Neuronal stem cell (in vitro differentiated cells): ENCODE measurements around the gene RAP1GAP2.

ENCODE experiments used
- DNase-seq: peaks from one replicate; pipeline ENCODE4 v3.0.0-alpha.2; 2013; ENCODE audit warnings: low spot score
- H2AFZ ChIP-seq: one replicate; pipeline ENCODE4 v1.6.1; 2013; ENCODE audit warnings: mild to moderate bottlenecking, low read length, inconsistent platforms
- H2AK5ac ChIP-seq: 2 replicates; pipeline ENCODE4 v1.6.1; 2013; ENCODE audit warnings: low read depth, mild to moderate bottlenecking, inconsistent platforms, low read length, moderate library complexity, mixed read lengths
- H2BK120ac ChIP-seq: 2 replicates; pipeline ENCODE4 v1.6.1; 2013; ENCODE audit warnings: low read depth, mild to moderate bottlenecking, inconsistent platforms, low read length, moderate library complexity, mixed read lengths
- H2BK12ac ChIP-seq: one replicate; pipeline ENCODE4 v1.6.1; 2013; ENCODE audit warnings: low read length, inconsistent platforms
- H2BK15ac ChIP-seq: 2 replicates; pipeline ENCODE4 v1.6.1; 2013; ENCODE audit warnings: mild to moderate bottlenecking, low read length, inconsistent platforms, mixed read lengths
- H2BK5ac ChIP-seq: one replicate; pipeline ENCODE4 v1.6.1; 2013; ENCODE audit warnings: inconsistent platforms, mild to moderate bottlenecking, low read length, moderate library complexity
- H3K14ac ChIP-seq: one replicate; pipeline ENCODE4 v1.6.1; 2013; ENCODE audit warnings: low read length, inconsistent platforms
- H3K18ac ChIP-seq: 2 replicates; pipeline ENCODE4 v1.6.1; 2013; ENCODE audit warnings: low read length, inconsistent platforms
- H3K23ac ChIP-seq: 2 replicates; pipeline ENCODE4 v1.6.1; 2013; ENCODE audit warnings: low read depth, mild to moderate bottlenecking, mixed read lengths, low read length, inconsistent platforms; ENCODE audit not compliant: poor library complexity
- H3K27ac ChIP-seq: replicated peaks from 3 replicates; pipeline ENCODE4 v1.5.1; 2013; ENCODE audit warnings: low read length, inconsistent platforms
- H3K27me3 ChIP-seq, 3 experiments: 2 replicates each; pipeline ENCODE4 v1.6.1; 2013; ENCODE audit warnings: low read length in 3 of 3, mild to moderate bottlenecking in 2 of 3, inconsistent platforms in 1 of 3, low read depth in 1 of 3, mixed read lengths in 1 of 3, moderate library complexity in 1 of 3; ENCODE audit not compliant: control insufficient read depth in 3 of 3, insufficient read depth in 3 of 3
- H3K36me3 ChIP-seq, 2 donors: replicated peaks in 1 of 2; 2 replicates each; pipeline ENCODE4 v1.6.1; 2013; ENCODE audit warnings: low read length in 2 of 2; ENCODE audit not compliant: control insufficient read depth in 2 of 2, insufficient read depth in 2 of 2
- H3K4ac ChIP-seq: 2 replicates; pipeline ENCODE4 v1.6.1; 2013; ENCODE audit warnings: inconsistent platforms, mild to moderate bottlenecking, low read length, moderate library complexity
- H3K4me1 ChIP-seq, 2 donors: 1 replicate in 1 of 2; 2 replicates in 1 of 2; pipeline ENCODE4 v1.6.1; 2013; ENCODE audit warnings: low read length in 2 of 2, low read depth in 1 of 2; ENCODE audit not compliant: control insufficient read depth in 2 of 2, insufficient read depth in 1 of 2
- H3K4me2 ChIP-seq: one replicate; pipeline ENCODE4 v1.6.1; 2013; ENCODE audit warnings: mild to moderate bottlenecking, low read length, inconsistent platforms; ENCODE audit not compliant: insufficient read depth, poor library complexity, severe bottlenecking
- H3K4me3 ChIP-seq, 2 donors: 2 replicates each; pipeline ENCODE4 v1.5.1; 2013; ENCODE audit warnings: low read length in 2 of 2, mild to moderate bottlenecking in 2 of 2, inconsistent platforms in 1 of 2, moderate library complexity in 1 of 2
- H3K79me1 ChIP-seq: one replicate; pipeline ENCODE4 v1.6.1; 2013; ENCODE audit warnings: low read depth, mild to moderate bottlenecking, inconsistent platforms, low read length, moderate library complexity
- H3K9ac ChIP-seq: one replicate; pipeline ENCODE4 v1.6.1; 2013; ENCODE audit warnings: mild to moderate bottlenecking, low read depth, low read length, inconsistent platforms; ENCODE audit not compliant: poor library complexity
- H3K9me3 ChIP-seq, 2 donors: replicated peaks in 1 of 2; 2 replicates each; pipeline versions ENCODE3 to v1.6.1; 2013; ENCODE audit warnings: low read length in 2 of 2, mild to moderate bottlenecking in 2 of 2, inconsistent platforms in 1 of 2, low read depth in 1 of 2, mixed read lengths in 1 of 2, moderate library complexity in 1 of 2; ENCODE audit not compliant: control insufficient read depth in 2 of 2, insufficient read depth in 1 of 2
- H4K8ac ChIP-seq: one replicate; pipeline ENCODE4 v1.6.1; 2013; ENCODE audit warnings: low read depth, mild to moderate bottlenecking, inconsistent platforms, low read length, moderate library complexity
- H4K91ac ChIP-seq: one replicate; pipeline ENCODE4 v1.6.1; 2013; ENCODE audit warnings: low read length, low read depth, mild to moderate bottlenecking, inconsistent platforms; ENCODE audit not compliant: poor library complexity
- WGBS, 2 donors: extraction: QIAGEN DNeasy Blood & Tissue Kit; methylation state at CpG; one replicate each; pipeline ENCODE4 v1.1.7; 2013; ENCODE audit warnings: missing lambda C conversion rate in 2 of 2, mixed read lengths in 1 of 2; ENCODE audit not compliant: insufficient read length in 2 of 2, insufficient replicate concordance in 1 of 2; ENCODE audit errors: extremely low coverage in 2 of 2; 5-methylcytosine and 5-hydroxymethylcytosine counted together

The RAP1GAP2 gene

GRCh38 chr17:2801841-2802240 lies 5.6 kb downstream of the RAP1GAP2 start:
- peak overlapping the region; percentile 51 for H2BK12ac ChIP-seq
- no peaks in the 10 kb centered on the region for H3K79me1 ChIP-seq
- H3K27me3 ChIP-seq: peaks cover 0 to 23% (median 2%) of the 10 kb centered on the region in 3 experiments
- no peak overlapping the region for H4K91ac ChIP-seq
- DNase-seq: no peak
- H3K4me2 ChIP-seq: no peak overlapping the region
- H2AK5ac ChIP-seq: no peak overlapping the region
- no peak overlapping the region for H2BK120ac ChIP-seq
- no peak overlapping the region for H3K4ac ChIP-seq
- no peak overlapping the region for H2BK5ac ChIP-seq
- H3K36me3 ChIP-seq: peaks cover 0 to 1% of the 10 kb centered on the region in 2 donors
- no CpG with 5 or more reads among the region's 6 CpGs for WGBS, 2 donors
- peaks cover 0 to 11% of the 10 kb centered on the region in 2 donors for H3K4me1 ChIP-seq
- no peak overlapping the region for H2AFZ ChIP-seq
- H4K8ac ChIP-seq: no peak overlapping the region
- no peak overlapping the region for H3K4me3 ChIP-seq
- H3K14ac ChIP-seq: no peak overlapping the region
- H3K9ac ChIP-seq: no peak overlapping the region
- no peak overlapping the region for H2BK15ac ChIP-seq
- H3K9me3 ChIP-seq: no peaks in the 10 kb centered on the region
- H3K18ac ChIP-seq: no peak overlapping the region
- H3K27ac ChIP-seq: no peak overlapping the region
- H3K23ac ChIP-seq: no peak overlapping the region

DNA sequence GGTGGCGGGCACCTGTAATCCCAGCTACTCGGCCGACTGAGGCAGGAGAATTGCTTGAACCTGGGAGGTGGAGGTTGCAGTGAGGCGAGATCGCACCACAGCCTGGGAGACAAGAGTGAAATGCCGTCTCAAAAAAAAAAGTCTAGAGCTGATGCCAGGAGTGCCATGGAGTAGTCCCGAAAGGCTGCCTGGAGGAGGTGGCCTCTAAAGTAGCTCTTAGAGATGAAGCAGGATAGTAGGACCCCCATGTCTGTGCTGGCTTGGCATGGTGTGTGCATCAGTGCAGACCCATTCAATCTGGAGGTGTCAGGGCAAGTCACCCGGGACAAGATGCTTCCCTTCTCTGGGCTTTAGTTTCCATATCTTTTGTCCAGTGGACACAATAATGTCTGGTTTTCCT lies 6.3 kb downstream of the RAP1GAP2 start:
- no peak overlapping the region for H3K4me2 ChIP-seq
- no peak overlapping the region for H3K14ac ChIP-seq
- H2BK12ac ChIP-seq: no peak overlapping the region
- H3K36me3 ChIP-seq: peaks cover 0 to 1% of the 10 kb centered on the region in 2 donors
- H2BK5ac ChIP-seq: no peak overlapping the region
- no peak overlapping the region for H4K8ac ChIP-seq
- H2AFZ ChIP-seq: no peak overlapping the region
- no peaks in the 10 kb centered on the region for H3K9me3 ChIP-seq
- no CpG with 5 or more reads among the region's 8 CpGs for WGBS, 2 donors
- H3K4me1 ChIP-seq: peaks cover 0 to 14% of the 10 kb centered on the region in 2 donors
- H3K9ac ChIP-seq: no peak overlapping the region
- no peak overlapping the region for H2AK5ac ChIP-seq
- no peak overlapping the region for H3K4me3 ChIP-seq
- no peak for DNase-seq
- no peak overlapping the region for H3K4ac ChIP-seq
- no peak overlapping the region for H3K18ac ChIP-seq
- no peak overlapping the region for H3K27ac ChIP-seq
- peaks cover 0 to 22% (median 2%) of the 10 kb centered on the region in 3 experiments for H3K27me3 ChIP-seq
- no peaks in the 10 kb centered on the region for H3K79me1 ChIP-seq
- H4K91ac ChIP-seq: no peak overlapping the region
- no peak overlapping the region for H2BK120ac ChIP-seq
- H3K23ac ChIP-seq: no peak overlapping the region
- no peak overlapping the region for H2BK15ac ChIP-seq

DNA sequence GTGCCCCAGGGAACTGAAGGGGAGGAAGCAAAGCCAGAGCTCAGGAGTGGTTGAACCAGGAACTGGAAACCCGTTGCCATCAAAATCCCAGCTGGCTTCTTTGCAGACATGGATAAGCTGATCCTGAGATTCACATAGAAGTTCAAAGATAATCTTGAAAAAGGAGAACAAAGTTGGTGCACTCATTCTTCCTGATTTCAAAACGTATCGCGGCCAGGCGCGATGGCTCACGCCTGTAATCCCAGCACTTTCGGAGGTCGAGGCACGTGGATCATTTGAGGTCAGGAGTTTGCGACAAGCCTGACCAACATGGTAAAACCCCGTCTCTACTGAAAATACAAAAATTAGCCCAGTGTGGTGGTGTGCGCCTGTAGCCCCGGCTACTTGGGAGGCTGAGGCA lies 7.1 kb downstream of the RAP1GAP2 start:
- H3K4me3 ChIP-seq: no peak overlapping the region
- H3K9ac ChIP-seq: no peak overlapping the region
- no peak overlapping the region for H2BK12ac ChIP-seq
- WGBS, 2 donors: no CpG with 5 or more reads among the region's 14 CpGs
- no peak overlapping the region for H3K23ac ChIP-seq
- no peak for DNase-seq
- peaks cover 0 to 19% (median 2%) of the 10 kb centered on the region in 3 experiments for H3K27me3 ChIP-seq
- no peaks in the 10 kb centered on the region for H3K9me3 ChIP-seq
- peaks cover 0 to 12% of the 10 kb centered on the region in 2 donors for H3K4me1 ChIP-seq
- H3K36me3 ChIP-seq: peaks cover 0 to 1% of the 10 kb centered on the region in 2 donors
- H4K8ac ChIP-seq: no peak overlapping the region
- no peak overlapping the region for H2BK15ac ChIP-seq
- H2BK5ac ChIP-seq: no peak overlapping the region
- no peak overlapping the region for H2AK5ac ChIP-seq
- no peaks in the 10 kb centered on the region for H3K79me1 ChIP-seq
- H4K91ac ChIP-seq: no peak overlapping the region
- H2BK120ac ChIP-seq: no peak overlapping the region
- no peak overlapping the region for H3K27ac ChIP-seq
- no peak overlapping the region for H3K4me2 ChIP-seq
- H3K14ac ChIP-seq: no peak overlapping the region
- no peak overlapping the region for H3K4ac ChIP-seq
- H2AFZ ChIP-seq: no peak overlapping the region
- H3K18ac ChIP-seq: no peak overlapping the region

DNA sequence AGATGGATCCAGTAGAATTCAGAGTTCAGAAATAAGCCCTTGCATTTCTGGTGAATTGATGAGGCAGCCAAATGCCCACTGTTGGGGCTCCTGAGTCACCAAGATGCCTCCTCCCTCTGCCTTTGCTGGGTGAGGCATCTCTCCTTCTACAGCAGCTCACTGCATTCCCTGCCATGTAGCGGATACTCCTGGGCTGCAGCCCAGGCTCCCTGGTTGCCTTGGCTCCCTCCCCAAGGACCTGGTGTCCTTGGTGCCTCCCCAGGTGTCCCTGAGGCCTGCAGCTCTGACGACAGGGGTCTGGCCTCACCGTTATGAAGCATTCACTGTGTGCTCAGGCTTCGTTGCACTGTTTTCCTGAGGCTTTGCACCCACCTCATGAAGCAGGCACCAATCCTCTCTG lies 7.7 kb downstream of the RAP1GAP2 start:
- DNase-seq: no peak
- H4K8ac ChIP-seq: no peak overlapping the region
- no peak overlapping the region for H4K91ac ChIP-seq
- no peak overlapping the region for H2BK12ac ChIP-seq
- H3K79me1 ChIP-seq: no peaks in the 10 kb centered on the region
- peaks cover 0 to 8% of the 10 kb centered on the region in 2 donors for H3K4me1 ChIP-seq
- H2BK15ac ChIP-seq: no peak overlapping the region
- H3K4me3 ChIP-seq: no peak overlapping the region
- H3K23ac ChIP-seq: no peak overlapping the region
- no peak overlapping the region for H3K14ac ChIP-seq
- no peak overlapping the region for H3K27ac ChIP-seq
- peaks cover 0 to 18% (median 2%) of the 10 kb centered on the region in 3 experiments for H3K27me3 ChIP-seq
- H3K18ac ChIP-seq: no peak overlapping the region
- no peak overlapping the region for H2BK120ac ChIP-seq
- H3K9me3 ChIP-seq: no peaks in the 10 kb centered on the region
- WGBS, 2 donors: no CpG with 5 or more reads among the region's 4 CpGs
- no peak overlapping the region for H2AK5ac ChIP-seq
- no peak overlapping the region for H2AFZ ChIP-seq
- no peak overlapping the region for H2BK5ac ChIP-seq
- peaks cover 0 to 1% of the 10 kb centered on the region in 2 donors for H3K36me3 ChIP-seq
- H3K4ac ChIP-seq: no peak overlapping the region
- H3K4me2 ChIP-seq: no peak overlapping the region
- H3K9ac ChIP-seq: no peak overlapping the region
